HAP-1 (cell line): Measurements from ENCODE around the gene TAOK1.
"Not testable (repeated sequence)": the region's sequence is repeated elsewhere in the genome, so short reads cannot be mapped to it uniquely, and the experiment has no call there.

Experiments
- DNase-seq, 2 experiments: peaks; one replicate each; pipeline ENCODE4 v3.0.0-alpha.2; 2016 to 2020; ENCODE audit warnings: low spot score in 2 of 2
- H3K27me3 ChIP-seq: fragments of 250-450 bp; sonication (Bioruptor Pico); 2 replicates; pipeline ENCODE4 v1.5.1; 2020; ENCODE audit warnings: low read depth, mild to moderate bottlenecking, moderate library complexity
- H3K36me3 ChIP-seq: fragments of 250-450 bp; sonication (Bioruptor Pico); replicated peaks from 2 replicates; pipeline ENCODE4 v1.5.1; 2020; ENCODE audit warnings: mild to moderate bottlenecking
- H3K4me1 ChIP-seq: fragments of 250-450 bp; sonication (Bioruptor Pico); 2 replicates; pipeline ENCODE4 v1.5.1; 2020; ENCODE audit warnings: mild to moderate bottlenecking
- H3K4me3 ChIP-seq: fragments of 250-450 bp; sonication (Bioruptor Pico); 2 replicates; pipeline ENCODE4 v1.5.1; 2020; ENCODE audit warnings: mild to moderate bottlenecking, moderate library complexity
- H3K9me3 ChIP-seq: fragments of 250-450 bp; sonication (Bioruptor Pico); 2 replicates; pipeline ENCODE4 v1.5.1; 2020; ENCODE audit warnings: mild to moderate bottlenecking, moderate library complexity
- in situ Hi-C: fragments of 300-500 bp; cut with MboI; formaldehyde crosslinking; loops from 3 replicates; pipeline ENCODE4 v1.14.3; 2020; ENCODE audit warnings: low sequenced_read_pairs, inconsistent platforms, mixed read lengths

TAOK1 gene

GRCh38 chr17:29442451-29442850, 52.3 kb downstream of the TAOK1 start:
- in situ Hi-C loops = no loop called here
- Histone ChIP-seq H3K36me3 (no peaks in the 10 kb centered on the region), H3K4me1 (peaks cover 34% of the 10 kb centered on the region), H3K4me3 (no peak overlapping the region), H3K27me3 (no peaks in the 10 kb centered on the region), H3K9me3 (no peaks in the 10 kb centered on the region)
- DNase-seq = peak; percentile 34 to 66

- H3K9me3 ChIP-seq = no peaks in the 10 kb centered on the region
- in situ Hi-C loops = no loop called here
- no peak for DNase-seq
- H3K36me3 ChIP-seq = no peaks in the 10 kb centered on the region
- H3K4me3 ChIP-seq = no peak overlapping the region
- no peaks in the 10 kb centered on the region for H3K27me3 ChIP-seq
- peaks cover 34% of the 10 kb centered on the region for H3K4me1 ChIP-seq
These were observed 53.0 kb downstream of the TAOK1 start for GRCh38 chr17:29443041-29443739.

- in situ Hi-C loops = no loop called here
- H3K4me1 ChIP-seq = peaks cover 34% of the 10 kb centered on the region
- H3K27me3 ChIP-seq = no peaks in the 10 kb centered on the region
- no peak overlapping the region for H3K4me3 ChIP-seq
- DNase-seq = no peak
- H3K9me3 ChIP-seq = no peaks in the 10 kb centered on the region
- no peaks in the 10 kb centered on the region for H3K36me3 ChIP-seq
These were observed 54.4 kb downstream of the TAOK1 start for GRCh38 chr17:29444589-29444988.

- Histone ChIP-seq H3K4me1 (peaks cover 31% of the 10 kb centered on the region), H3K36me3 (peaks cover 3% of the 10 kb centered on the region; the same call in 1 of the 2 replicates), H3K4me3 (no peak overlapping the region), H3K9me3 (no peaks in the 10 kb centered on the region), H3K27me3 (no peaks in the 10 kb centered on the region)
- DNase-seq = no peak
- in situ Hi-C loops = no loop called here
These were observed 55.7 kb downstream of the TAOK1 start for GRCh38 chr17:29445844-29446243.

- H3K36me3 ChIP-seq = peaks cover 28% of the 10 kb centered on the region
- peaks cover 8% of the 10 kb centered on the region for H3K4me1 ChIP-seq
- no peaks in the 10 kb centered on the region for H3K27me3 ChIP-seq
- H3K4me3 ChIP-seq = no peak overlapping the region
- no peak for DNase-seq
- in situ Hi-C loops = no loop called here
- H3K9me3 ChIP-seq = no peaks in the 10 kb centered on the region
These were observed 59.9 kb downstream of the TAOK1 start for GRCh38 chr17:29449865-29450671.

- H3K4me1 ChIP-seq = no peaks in the 10 kb centered on the region
- H3K4me3 ChIP-seq = no peak overlapping the region
- DNase-seq = no peak
- in situ Hi-C loops = no loop called here
- H3K27me3 ChIP-seq = no peaks in the 10 kb centered on the region
- H3K9me3 ChIP-seq = no peaks in the 10 kb centered on the region
- peaks cover 28% of the 10 kb centered on the region for H3K36me3 ChIP-seq
These were observed 61.1 kb downstream of the TAOK1 start for GRCh38 chr17:29451121-29451742.

GRCh38 chr17:29458066-29458465, 67.9 kb downstream of the TAOK1 start:
- Histone ChIP-seq H3K27me3 (no peaks in the 10 kb centered on the region), H3K4me3 (no peak overlapping the region), H3K36me3 (peaks cover 11% of the 10 kb centered on the region), H3K9me3 (no peaks in the 10 kb centered on the region), H3K4me1 (peaks cover 18% of the 10 kb centered on the region)
- no peak for DNase-seq
- in situ Hi-C loops = no loop called here

- H3K9me3 ChIP-seq = no peaks in the 10 kb centered on the region
- DNase-seq = no peak
- H3K4me3 ChIP-seq = no peak overlapping the region
- H3K36me3 ChIP-seq = peaks cover 5% of the 10 kb centered on the region
- H3K27me3 ChIP-seq = no peaks in the 10 kb centered on the region
- peaks cover 21% of the 10 kb centered on the region for H3K4me1 ChIP-seq
- in situ Hi-C loops = no loop called here
These were observed 71.5 kb downstream of the TAOK1 start for GRCh38 chr17:29461483-29462206.

GRCh38 chr17:29469276-29469675, 79.1 kb downstream of the TAOK1 start:
- Histone ChIP-seq H3K36me3 (peaks cover 12% of the 10 kb centered on the region), H3K27me3 (no peaks in the 10 kb centered on the region), H3K4me1 (no peaks in the 10 kb centered on the region), H3K4me3 (no peak overlapping the region), H3K9me3 (no peaks in the 10 kb centered on the region)
- no peak for DNase-seq
- in situ Hi-C loops = no loop called here

GRCh38 chr17:29473437-29473836, 83.3 kb downstream of the TAOK1 start:
- H3K9me3 ChIP-seq, H3K4me3 ChIP-seq, H3K4me1 ChIP-seq, in situ Hi-C loops, H3K27me3 ChIP-seq, DNase-seq: not testable (repeated sequence)
- peaks cover 23% of the 10 kb centered on the region for H3K36me3 ChIP-seq

- DNase-seq = no peak
- Histone ChIP-seq H3K4me3 (no peak overlapping the region), H3K4me1 (no peaks in the 10 kb centered on the region), H3K36me3 (peaks cover 20% of the 10 kb centered on the region), H3K9me3 (no peaks in the 10 kb centered on the region), H3K27me3 (no peaks in the 10 kb centered on the region)
- in situ Hi-C loops = no loop called here
These were observed 84.1 kb downstream of the TAOK1 start for GRCh38 chr17:29474297-29474696.

- Histone ChIP-seq H3K4me3 (no peak overlapping the region), H3K9me3 (no peaks in the 10 kb centered on the region), H3K27me3 (no peaks in the 10 kb centered on the region), H3K4me1 (no peaks in the 10 kb centered on the region), H3K36me3 (peaks cover 15% of the 10 kb centered on the region)
- in situ Hi-C loops = no loop called here
- no peak for DNase-seq
These were observed 85.7 kb downstream of the TAOK1 start for GRCh38 chr17:29475891-29476290.

GRCh38 chr17:29480249-29480928, 90.2 kb downstream of the TAOK1 start:
- H3K9me3 ChIP-seq, H3K4me1 ChIP-seq, H3K4me3 ChIP-seq, H3K27me3 ChIP-seq, DNase-seq, in situ Hi-C loops: not testable (repeated sequence)
- peaks cover 12% of the 10 kb centered on the region for H3K36me3 ChIP-seq
